NT2/D1 (cell line): ENCODE results near the gene THNSL1.

Experiments used
- SUZ12 ChIP-seq: IDR thresholded peaks from 2 replicates; pipeline ENCODE4 v1.6.1; 2011; ENCODE audit not compliant: insufficient read length, insufficient read depth; ENCODE audit errors: extremely low read depth
- YY1 ChIP-seq: IDR thresholded peaks from 2 replicates; pipeline ENCODE4 v1.6.1; 2011; ENCODE audit not compliant: insufficient read length, insufficient read depth
- ZNF274 ChIP-seq: IDR thresholded peaks from 2 replicates; pipeline ENCODE4 v1.6.1; 2011; ENCODE audit warnings: mild to moderate bottlenecking, low read depth, low read length

DNA sequence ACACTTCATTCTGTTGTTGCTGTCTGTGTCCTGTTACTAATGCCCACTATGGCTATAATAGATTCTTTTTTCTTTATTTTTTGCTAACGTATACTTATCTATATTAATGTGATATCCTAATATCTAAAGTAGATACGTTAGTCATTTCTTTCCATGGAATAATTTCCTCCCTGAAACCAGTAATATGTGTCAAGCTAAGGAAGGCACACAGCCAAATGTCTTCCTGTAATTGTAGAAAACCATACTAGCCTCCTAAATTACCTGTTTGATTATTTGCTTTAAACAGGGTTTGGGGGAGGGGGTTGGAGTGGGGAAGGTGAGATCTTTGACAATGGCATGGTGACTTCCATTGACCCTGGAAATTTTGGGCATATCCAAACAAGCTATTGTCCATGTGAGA, 56.4 kb downstream of the THNSL1 start:
- no peak for TF ChIP-seq ZNF274
- no peak for TF ChIP-seq YY1
- TF ChIP-seq SUZ12 = no peak
